HG02981 (cell line): Measurements from ENCODE around the gene STARD10.
"Not testable (repeated sequence)": the region's sequence is repeated elsewhere in the genome, so short reads cannot be mapped to it uniquely, and the experiment has no call there.

Experiments
- ATAC-seq: cut with Tn5 transposase; IDR thresholded peaks from one replicate; pipeline ENCODE4 v1.9.1; 2021; ENCODE audit warnings: mild to moderate bottlenecking, moderate library complexity; ENCODE audit not compliant: unreplicated experiment

The STARD10 gene, protein sequence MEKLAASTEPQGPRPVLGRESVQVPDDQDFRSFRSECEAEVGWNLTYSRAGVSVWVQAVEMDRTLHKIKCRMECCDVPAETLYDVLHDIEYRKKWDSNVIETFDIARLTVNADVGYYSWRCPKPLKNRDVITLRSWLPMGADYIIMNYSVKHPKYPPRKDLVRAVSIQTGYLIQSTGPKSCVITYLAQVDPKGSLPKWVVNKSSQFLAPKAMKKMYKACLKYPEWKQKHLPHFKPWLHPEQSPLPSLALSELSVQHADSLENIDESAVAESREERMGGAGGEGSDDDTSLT

DNA sequence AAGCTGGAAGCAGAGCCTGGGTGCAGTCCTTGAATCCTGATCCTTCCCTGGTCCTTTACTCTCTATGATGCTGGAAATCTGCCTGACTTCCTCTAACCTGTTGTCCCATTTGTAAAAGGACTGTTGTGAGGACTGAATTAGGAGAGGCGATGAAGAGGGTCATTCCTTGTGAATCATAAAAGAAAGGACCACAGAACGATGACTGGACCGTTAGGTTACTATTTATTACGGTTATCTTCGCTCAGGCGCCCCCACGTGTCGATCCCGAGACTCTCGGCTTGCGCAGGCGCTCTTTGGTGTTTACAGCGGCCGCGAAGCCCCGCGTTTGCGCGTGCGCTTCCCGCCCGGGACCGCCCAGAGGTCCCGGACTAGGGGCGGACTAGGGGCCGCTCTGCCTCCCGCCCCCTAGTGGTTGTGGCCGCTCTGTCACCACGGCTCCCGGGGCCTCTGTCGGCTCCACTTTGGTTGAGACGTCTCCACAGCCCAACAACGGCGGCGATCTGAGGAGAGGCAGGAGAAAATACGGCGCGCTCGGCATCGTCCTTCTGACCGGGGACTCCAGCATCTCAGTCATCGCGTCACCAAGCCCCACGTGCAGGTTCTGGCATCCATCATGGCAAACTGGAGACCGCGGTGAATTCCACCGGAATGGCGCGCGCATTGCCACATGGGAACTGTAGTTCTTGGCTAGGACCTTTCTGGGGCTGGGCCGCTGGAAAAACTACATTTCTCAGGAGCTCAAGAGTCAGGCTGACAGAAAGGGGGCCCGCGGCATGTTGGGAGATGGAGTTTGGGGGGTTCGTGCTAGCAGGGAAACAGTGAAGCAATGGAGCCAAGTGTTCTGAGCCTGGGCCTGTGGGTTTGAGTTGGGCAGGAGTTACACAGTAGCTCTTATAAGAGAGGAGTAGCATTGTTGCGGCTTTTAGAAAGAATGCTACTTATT is at the start of gene STARD10:
STARD10 (minus strand) TSS at position 623 of the 943 bp plus-strand sequence. CDS start 12,866 bp downstream, outside the sequence.
- peak; percentile 90 for ATAC-seq

DNA sequence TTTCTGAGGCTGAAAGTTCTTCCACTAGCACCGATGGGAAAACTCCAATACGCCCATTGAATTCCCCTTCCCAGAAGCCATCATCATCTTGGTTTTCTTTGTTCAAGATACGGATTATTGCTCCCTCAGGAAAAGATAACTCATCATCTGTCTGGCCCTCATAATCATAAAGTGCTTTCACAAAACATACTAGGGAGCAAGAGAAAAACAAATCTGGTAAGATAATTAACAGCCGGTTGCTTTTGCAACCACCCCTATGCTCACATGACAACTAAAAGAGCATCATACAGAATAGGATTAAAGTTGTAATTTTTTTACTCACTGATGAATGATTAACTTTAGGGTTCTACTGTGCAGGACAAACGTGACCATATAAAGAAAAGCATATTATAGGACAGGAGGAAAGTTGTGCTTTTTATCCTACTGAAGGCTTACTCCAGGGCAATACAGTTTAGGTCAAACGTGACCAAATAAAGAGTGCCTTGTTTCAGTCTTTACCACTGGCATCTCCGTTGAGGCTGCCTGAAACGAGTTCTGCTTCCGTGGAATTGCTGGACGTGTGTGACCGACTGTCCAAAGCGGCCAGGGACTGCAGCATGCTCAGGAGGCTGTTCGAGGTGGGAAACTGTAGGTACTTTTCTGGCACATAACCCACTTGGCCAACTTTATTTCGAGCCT is 48.9 kb upstream of the STARD10 start:
- ATAC-seq: no peak

DNA sequence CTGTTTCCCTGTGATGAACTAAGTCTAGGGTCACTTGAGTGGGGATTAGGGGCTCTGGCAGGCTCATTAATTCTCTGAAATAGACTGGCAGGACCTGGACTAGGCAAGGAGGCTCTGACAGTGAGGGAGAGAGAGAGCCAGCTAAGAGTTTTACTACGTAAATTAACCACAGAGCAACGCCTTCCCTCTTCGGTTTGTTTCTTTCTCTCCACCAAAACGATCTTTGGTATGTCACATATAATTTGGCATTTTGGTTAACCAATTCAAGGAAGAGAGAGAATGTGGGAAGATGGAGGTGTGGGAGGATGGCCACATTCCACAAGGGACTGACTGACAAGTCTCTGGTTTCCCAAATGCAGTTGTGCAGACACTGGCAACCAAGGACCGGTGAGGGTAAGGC is 48.3 kb upstream of the STARD10 start:
- ATAC-seq: no peak

DNA sequence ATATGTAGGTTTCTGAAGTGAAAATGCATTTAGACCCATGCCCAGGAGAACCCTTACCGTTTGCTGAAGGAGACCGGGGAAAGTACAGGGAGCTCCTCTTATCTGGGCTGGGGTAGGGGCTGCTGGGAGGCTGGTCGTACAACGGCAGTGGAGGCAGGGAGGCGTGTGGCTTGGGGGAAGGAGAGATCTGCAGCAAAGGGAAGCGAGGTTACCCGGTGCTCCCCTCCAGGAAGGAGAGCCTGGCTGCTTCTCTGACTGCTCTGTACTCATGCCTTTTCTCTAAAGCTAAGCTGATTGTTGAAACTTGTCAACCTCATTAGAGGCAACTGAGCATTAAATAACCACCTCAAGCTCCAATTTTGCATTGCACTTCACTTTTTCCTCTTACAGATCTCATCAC is 47.5 kb upstream of the STARD10 start:
- no peak for ATAC-seq

DNA sequence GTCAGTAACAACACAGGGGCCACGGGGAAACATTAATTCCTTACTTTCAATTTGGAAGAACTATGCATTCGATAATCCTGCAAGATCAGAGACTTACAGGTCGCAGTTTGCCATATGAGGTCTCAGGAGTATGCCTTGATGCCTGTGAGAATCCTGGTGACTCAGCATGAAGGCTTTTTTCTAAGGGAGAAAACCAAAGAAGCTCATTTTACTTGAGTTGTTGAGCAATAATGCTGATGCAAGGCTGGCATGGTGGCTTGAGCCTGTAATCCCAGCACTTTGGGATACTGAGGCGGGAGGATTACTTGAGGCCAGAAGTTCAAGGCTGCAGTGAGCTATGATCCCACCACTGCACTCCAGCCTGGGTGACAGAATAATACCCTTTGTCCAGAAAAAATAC is 46.9 kb upstream of the STARD10 start:
- ATAC-seq: no peak

DNA sequence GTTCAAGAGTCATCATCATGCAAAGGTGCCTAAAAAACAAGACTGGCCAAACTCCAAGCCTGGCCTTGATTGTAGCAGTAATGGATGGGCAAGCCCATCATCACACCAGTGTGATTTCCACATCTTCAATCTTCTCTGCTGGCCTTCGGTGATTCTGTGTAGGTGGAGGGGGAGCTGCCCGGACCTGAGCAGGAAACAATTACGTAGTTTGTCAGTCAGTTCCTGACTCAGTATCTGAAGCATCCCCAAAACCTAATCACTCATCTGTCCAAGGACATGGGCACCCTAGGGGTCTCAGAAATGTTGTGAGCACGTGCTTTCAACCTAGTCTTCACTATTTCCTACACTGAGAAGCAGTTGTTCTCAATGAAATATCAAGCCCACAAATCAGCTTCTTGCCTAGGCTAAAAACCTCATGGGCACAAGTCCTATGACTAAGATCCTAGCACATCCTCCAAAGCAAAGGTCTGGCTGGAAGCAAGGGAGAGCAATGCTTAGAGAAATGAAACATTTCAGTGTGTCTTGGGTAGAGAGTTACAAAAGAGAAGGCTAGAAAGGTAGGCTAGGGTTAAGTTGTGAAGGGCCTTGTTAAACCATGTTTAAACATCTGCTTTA is 45.0 kb upstream of the STARD10 start:
- no peak for ATAC-seq

DNA sequence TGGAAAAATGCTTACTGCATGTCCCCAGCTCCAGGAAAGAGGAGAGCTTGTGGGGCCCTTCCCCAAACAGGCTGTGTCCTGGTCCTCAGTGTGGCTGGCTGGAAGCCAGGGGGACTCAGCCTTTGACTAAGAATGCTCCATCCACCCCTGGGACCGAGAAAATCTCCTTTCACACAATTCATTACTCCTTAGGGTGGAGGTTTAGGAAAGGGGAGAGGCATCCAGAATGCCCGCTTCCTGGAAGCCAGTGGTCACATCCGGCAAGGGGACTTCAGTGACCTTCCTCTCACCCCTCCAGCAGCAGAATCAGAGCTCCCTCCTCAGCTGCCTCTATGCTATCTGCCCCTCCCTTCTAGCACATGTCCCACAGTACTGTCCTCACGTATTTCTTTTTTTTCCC is 42.3 kb upstream of the STARD10 start:
- ATAC-seq: no peak

DNA sequence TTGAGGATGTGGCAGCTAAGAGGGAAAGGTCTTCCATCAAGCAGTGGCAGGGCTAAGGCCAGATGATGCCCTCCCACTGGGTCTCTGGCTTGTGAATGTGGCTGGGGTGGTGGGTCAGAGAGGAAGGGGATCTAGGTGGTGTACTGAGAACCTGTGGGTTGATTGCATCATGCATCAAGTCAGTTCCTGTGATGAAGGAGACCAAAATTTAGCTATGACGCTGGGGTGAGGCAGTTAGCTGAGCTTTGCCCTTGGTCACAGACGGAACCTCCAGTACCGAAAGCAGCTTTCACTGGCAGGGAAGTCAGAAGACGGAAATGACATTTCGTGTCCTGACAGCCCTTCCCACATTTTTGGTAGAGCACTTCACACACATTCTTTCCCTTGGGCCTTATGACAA is 41.1 kb upstream of the STARD10 start:
- no peak for ATAC-seq

DNA sequence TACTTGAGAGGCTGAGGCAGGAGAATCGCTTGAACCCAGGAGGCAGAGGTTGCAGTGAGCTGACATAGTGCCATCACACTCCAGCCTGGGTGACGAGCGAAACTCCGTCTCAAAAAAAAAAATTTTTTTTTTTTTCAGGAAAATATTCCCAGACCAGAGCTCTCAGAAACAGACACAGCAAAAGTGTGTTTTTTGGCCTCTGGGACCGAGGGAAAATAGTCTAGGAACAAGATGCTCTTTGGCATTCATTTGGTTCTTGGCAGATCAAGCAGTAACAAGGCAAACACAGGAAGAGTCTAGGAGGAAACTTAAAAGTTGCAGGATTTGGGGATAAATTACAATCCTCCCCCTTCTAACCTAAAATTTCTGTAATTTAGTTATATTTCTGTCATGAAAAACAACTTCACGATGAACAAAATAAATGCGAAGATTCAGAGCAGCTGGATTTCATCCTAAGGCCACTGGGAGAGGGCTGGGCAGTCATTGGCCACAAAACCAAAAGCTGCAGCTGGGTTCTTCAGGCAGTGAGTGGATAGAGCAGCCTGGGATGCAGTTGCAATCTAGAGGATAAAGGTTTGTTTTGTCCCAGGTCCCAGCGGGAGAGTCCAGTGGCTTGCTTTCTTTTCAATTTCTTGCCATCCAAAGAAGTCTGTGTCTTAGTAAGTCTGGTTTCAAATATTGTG is 40.1 kb upstream of the STARD10 start:
- no peak for ATAC-seq

DNA sequence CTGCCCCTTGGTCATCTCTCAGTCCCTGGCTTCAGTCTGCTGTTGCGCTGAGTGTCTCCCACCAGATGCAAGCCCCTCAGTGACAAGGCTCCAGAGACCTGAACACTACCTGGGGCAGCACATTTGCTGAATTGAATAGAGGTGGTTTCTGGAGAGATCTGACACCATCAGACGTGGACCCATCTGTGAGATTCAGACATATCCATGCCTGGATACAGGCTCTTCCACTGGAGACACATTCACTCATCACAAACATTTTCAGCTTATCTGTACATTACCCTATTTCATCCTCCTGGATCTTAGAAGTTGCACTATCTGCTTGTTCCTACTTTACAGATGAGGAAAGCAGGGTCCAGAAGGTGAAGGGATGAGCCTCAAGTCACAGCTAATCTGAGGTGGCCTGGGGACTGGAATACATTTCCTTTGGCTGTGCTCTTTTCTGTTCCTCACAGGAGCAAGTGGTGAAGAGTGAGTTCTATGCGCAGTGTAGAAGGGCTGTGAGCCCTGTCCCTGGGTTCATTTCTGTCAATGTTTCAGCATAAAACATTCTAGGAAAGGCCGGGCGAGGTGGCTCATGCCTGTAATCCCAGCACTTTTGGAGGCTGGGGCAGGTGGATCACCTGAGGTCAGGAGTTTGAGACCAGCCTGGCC is 39.4 kb upstream of the STARD10 start:
- no peak for ATAC-seq

DNA sequence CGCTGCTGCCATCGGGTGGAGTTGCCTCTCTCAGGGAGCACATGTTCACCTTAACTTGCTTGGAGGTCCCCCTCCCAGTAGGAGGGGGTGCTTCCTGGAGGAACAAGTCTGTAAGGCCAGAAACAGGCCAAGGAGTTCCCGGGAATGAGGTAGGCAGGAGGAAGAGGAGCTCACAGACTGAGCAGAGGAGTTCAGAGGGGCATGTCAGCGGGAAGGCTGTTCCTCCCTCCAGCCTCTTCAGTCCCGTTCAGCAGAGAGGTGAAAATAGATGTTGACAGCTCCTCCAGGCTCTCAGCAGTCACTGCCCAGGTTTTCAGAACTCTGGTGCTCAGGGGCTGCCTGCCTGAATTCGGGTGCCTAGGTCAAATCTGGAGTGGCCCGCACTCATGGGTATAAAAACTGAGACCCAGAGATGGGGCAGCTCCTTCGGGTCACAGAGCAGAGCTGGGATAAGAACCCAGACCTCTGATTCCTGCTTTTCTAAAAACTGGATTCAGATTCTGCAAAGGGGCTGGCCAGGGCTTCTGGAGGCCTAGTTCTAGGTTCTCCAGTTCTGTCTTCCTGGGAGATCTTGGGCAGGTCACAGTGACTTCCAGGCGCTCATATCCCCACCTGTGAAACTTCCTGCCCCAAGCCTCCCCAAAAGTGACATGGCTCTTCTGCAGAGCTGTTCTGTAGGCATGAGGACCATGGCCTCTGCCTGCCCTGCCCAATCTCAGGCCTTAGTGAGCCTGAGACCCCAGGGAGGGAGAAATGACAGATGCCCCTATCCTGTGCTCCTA is 38.6 kb upstream of the STARD10 start:
- no peak for ATAC-seq

DNA sequence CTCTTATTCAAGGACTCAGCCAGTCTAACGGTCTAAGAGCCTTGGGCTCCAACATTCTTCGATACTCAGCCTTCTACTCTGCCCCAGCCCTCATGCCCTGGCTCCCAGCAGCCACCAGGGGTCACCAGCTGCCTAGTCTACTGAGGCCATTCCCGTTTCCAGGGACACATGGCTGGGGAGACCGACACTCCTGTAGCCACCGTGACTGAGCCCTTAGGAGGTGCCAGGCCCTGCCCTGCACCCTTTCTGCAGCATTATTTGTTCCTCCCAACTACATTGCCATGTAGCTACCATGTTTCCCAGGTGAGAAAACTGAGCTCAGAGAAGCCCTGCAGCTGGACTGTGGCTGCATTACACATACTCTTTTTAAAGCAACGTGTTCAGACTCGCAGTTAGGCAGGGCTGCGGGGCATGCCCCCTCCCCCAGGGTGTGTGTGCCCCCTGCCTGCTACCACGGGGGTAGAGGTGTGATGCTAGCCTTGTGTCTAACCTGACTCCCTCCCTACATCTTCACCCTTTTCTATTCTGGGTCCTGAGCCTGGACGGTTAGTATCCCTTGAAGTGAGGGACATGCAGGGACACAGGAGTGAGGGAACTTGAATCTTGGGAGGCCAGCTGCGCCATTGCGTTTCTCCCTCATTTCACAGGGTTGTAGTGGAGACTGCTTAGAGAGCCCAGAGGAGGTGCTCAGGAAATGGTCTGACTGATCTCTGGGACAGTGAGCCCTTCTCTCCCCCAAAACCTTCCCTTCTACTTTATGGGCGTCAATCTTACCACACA is 37.9 kb upstream of the STARD10 start:
- ATAC-seq: peak; percentile 39

DNA sequence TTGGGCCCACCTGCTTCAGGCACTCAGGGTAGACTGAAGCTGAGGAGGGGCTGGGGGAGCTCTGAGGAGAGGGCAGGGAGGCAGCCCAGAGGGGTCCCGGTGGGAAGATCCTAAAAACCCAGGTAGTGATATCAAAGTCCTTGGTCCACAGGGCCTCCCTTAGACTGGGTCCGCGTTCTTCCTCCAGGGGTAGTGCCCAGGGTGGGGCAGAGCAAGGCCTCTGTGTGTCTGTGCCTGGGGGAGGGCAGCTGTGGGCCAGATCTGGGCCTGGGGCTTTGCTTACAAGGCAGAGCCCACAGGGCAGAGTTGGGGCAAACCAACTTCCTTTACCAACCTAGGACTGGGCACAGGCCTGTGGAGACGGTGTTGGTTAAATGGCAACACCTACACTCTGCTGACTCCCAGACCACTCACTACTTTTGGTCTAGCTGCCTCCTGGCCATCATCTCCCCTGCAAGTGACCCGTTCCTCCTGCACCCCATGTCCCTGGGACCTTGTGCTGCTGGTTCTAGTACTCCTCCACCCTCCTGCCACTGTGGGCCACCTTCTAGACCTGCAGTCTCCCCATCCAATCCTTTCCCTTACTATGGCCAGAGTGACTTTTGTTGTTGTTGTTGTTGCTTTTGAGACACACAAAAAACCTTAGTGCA is 36.2 kb upstream of the STARD10 start:
- ATAC-seq: no peak

DNA sequence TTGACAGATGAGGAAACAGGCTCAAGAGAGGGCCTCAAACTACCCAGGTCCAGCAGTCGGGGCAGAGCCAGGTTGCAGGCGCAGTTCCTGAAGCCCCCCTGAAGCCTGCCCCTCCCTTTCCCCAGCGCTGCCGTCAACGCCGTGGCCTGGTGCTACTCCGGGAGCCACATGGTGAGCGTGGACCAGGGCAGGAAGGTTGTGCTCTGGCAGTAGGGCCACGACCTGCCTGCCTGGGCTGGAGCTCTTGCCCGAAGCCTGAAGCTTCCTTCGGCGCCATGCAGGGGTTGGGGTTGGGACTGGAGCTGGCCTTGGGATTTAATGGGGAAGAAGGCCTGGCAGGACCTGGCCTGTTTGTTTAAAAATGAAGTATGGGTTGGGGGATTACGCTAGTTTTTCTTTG is 35.3 kb upstream of the STARD10 start:
- no peak for ATAC-seq

DNA sequence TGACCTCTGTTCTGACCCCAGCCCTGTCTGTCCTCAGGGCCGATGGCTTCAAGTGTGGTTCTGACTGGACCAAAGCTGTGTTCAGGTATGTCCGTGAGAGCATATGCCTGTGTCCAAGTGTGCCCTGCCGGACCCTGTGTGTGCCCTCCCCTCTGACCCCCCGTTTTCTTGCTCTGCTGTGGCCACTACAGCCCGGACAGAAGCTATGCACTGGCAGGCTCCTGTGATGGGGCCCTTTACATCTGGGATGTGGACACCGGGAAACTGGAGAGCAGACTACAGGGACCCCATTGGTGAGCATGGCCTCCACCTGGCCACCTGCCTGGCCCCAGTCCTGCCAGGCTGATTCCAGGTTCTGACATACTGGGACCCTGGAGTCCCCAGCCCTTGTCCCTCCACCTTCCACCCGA is 34.9 kb upstream of the STARD10 start:
- ATAC-seq: no peak

DNA sequence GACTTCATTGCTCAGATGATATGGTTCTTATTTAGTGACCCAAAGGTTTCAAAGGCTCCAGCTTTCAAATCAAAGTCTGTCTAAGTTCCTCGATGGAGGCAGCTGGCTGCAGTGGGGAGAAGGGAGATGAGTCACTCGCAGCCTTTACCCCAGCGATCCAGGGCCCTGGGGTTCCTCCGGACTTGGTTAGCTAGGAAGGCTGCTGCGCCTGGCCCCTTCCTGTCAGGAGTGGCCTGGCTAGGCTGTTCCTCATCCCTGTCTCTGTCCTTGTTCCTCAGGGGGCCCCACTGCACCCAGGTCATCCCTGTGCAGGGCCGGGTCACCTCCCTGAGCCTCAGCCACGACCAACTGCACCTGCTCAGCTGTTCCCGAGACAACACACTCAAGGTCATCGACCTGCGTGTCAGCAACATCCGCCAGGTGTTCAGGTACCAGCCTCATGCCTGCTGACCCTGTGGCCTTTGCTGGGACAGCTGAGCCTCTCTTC is 34.3 kb upstream of the STARD10 start:
- no peak for ATAC-seq

DNA sequence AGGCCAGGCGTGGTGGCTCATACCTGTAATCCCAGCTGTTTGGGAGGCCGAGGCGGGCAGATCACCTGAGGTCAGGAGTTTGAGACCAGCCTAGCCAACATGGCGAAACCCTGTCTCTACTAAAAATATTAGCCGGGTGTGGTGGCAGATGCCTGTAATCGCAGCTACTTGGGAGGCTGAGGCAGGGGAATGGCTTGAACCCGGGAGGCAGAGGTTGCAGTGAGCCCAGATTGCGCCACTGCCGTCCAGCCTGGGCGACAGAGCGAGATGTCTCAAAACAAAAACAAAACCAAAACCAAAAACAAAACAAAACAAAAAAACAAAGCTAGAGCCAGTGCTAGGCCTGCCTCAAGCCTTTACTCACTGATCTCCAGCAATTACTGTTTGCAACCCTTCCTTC is 33.8 kb upstream of the STARD10 start:
- not testable (repeated sequence) for ATAC-seq

DNA sequence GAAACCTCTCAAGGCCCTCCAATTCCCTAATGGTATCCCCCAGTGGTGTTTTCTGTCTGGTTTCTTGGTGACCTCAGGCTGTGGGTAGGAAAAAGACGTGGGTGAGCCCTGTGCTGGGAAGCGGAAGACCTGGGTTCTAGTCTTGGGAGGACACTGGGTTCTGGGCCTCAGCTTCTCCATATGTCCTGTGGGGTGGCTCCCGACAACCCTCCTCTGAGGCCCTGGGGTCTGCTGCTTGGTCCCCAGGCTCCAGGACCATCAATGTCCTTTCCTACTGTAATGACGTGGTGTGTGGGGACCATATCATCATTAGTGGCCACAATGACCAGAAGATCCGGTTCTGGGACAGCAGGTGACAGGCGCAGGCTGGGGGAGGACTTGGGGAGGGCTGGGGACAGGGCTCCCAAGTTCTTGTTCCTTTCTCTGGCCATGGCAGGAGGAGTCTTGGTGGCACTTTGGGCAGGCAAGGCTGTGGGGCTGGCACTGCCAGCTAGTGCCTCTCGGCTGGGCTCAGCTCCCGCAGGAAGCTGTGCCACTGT is 33.2 kb upstream of the STARD10 start:
- ATAC-seq: no peak
